ENCODE results near the gene IGLL1. TPM values are rescaled to one million over a fixed set of nuclear protein-coding genes. Genes with fewer than 3 reads are reported as not detected.

IGLL1 gene
- total RNA-seq, 1 donor from 2014 or later: not detected

DNA sequence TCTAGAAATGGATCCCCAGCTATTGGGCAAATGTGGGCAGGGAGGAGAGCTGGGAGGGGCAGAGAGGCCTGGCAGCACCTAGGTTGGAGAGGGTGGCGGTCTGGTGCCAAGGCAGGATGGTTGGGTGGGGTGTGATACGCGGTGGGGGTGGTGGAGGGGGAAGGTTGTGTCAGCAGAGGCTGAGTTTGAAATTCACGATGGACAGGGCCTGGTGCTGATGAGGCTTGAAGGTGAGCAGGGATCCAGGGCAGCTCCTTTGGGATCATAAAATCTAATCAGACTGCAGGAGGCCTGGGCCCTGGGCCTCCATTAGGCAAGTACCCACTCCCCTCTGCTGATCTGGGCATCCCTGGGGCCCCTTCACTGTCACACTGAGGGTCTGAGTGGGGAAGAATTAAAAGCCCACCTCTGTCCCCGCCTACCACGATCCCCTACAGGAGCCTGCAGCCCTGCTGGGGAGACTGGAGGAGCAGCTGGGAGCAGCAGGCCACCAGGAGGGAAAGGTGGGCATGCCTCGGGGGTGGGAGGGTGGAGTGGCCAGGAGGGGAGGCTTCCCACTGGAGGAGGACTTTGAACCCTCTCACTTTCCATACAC, 24.0 kb downstream of the IGLL1 start:
- Mint-ChIP-seq H3K27ac (no peak overlapping the region), H3K4me1 (ENCODE audit: unreplicated experiment) (peaks cover 14% of the 10 kb centered on the region), H3K36me3 (no peaks in the 10 kb centered on the region), H3K27me3 (peaks cover 8% of the 10 kb centered on the region), H3K9me3 (no peaks in the 10 kb centered on the region), H3K4me3 (no peak overlapping the region)
- TF ChIP-seq, protein P1, sequence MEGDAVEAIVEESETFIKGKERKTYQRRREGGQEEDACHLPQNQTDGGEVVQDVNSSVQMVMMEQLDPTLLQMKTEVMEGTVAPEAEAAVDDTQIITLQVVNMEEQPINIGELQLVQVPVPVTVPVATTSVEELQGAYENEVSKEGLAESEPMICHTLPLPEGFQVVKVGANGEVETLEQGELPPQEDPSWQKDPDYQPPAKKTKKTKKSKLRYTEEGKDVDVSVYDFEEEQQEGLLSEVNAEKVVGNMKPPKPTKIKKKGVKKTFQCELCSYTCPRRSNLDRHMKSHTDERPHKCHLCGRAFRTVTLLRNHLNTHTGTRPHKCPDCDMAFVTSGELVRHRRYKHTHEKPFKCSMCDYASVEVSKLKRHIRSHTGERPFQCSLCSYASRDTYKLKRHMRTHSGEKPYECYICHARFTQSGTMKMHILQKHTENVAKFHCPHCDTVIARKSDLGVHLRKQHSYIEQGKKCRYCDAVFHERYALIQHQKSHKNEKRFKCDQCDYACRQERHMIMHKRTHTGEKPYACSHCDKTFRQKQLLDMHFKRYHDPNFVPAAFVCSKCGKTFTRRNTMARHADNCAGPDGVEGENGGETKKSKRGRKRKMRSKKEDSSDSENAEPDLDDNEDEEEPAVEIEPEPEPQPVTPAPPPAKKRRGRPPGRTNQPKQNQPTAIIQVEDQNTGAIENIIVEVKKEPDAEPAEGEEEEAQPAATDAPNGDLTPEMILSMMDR (conservative IDR thresholded peaks at IDR 0.05): no peak
- no peak for DNase-seq (ENCODE audit: extremely low spot score, unreplicated experiment)

GRCh38 chr22:23555118-23555517, 25.0 kb downstream of the IGLL1 start:
- H3K4me3 Mint-ChIP-seq: no peak overlapping the region
- no peak for DNase-seq (ENCODE audit: extremely low spot score, unreplicated experiment)
- H3K27me3 Mint-ChIP-seq: peaks cover 8% of the 10 kb centered on the region
- no peaks in the 10 kb centered on the region for H3K36me3 Mint-ChIP-seq
- peaks cover 14% of the 10 kb centered on the region for H3K4me1 Mint-ChIP-seq (ENCODE audit: unreplicated experiment)
- TF ChIP-seq, protein P1 (conservative IDR thresholded peaks at IDR 0.05): no peak
- no peak overlapping the region for H3K27ac Mint-ChIP-seq
- no peaks in the 10 kb centered on the region for H3K9me3 Mint-ChIP-seq

GRCh38 chr22:23553924-23554870, 25.9 kb downstream of the IGLL1 start:
- TF ChIP-seq, protein P1 (conservative IDR thresholded peaks at IDR 0.05): no peak
- Mint-ChIP-seq H3K9me3 (no peaks in the 10 kb centered on the region), H3K27ac (no peak overlapping the region)

GRCh38 chr22:23553438-23553837, 26.7 kb downstream of the IGLL1 start:
- Mint-ChIP-seq H3K27me3 (peaks cover 8% of the 10 kb centered on the region), H3K36me3 (no peaks in the 10 kb centered on the region)

More at GRCh38 chr22:23553924-23554870, 25.9 kb downstream of the IGLL1 start:
- no peak for DNase-seq (ENCODE audit: extremely low spot score, unreplicated experiment)
- Mint-ChIP-seq H3K36me3 (no peaks in the 10 kb centered on the region), H3K4me3 (no peak overlapping the region), H3K27me3 (peaks cover 8% of the 10 kb centered on the region), H3K4me1 (ENCODE audit: unreplicated experiment) (peaks cover 10% of the 10 kb centered on the region)

DNA sequence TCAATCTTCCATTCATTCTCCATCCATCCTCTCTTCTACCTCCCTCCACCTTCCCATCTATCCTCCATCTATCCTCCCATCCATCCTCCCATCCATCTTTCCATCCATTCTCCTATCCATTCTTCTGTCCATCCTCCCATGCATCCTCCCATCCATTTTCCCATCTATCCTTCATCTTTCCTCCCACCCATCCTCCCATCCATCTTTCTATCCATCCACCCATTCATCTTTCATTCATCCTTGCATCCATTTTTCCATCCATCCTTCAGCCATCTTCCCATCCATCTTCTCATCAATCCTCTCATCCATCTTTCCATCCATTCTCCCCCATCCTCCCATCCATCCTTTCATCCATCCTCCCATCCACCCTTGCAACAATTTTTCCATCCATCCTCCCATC, 27.5 kb downstream of the IGLL1 start:
- no peak overlapping the region for H3K27ac Mint-ChIP-seq
- TF ChIP-seq, protein P1 (conservative IDR thresholded peaks at IDR 0.05): no peak
- H3K36me3 Mint-ChIP-seq: no peaks in the 10 kb centered on the region
- H3K9me3 Mint-ChIP-seq: no peaks in the 10 kb centered on the region
- no peak overlapping the region for H3K4me3 Mint-ChIP-seq
- DNase-seq (ENCODE audit: extremely low spot score, unreplicated experiment): no peak
- peaks cover 8% of the 10 kb centered on the region for H3K27me3 Mint-ChIP-seq
- H3K4me1 Mint-ChIP-seq (ENCODE audit: unreplicated experiment): peaks cover 10% of the 10 kb centered on the region

More at GRCh38 chr22:23553438-23553837, 26.7 kb downstream of the IGLL1 start:
- TF ChIP-seq, protein P1 (conservative IDR thresholded peaks at IDR 0.05): no peak
- H3K27ac Mint-ChIP-seq: no peak overlapping the region
- no peak for DNase-seq (ENCODE audit: extremely low spot score, unreplicated experiment)
- peaks cover 10% of the 10 kb centered on the region for H3K4me1 Mint-ChIP-seq (ENCODE audit: unreplicated experiment)
- H3K9me3 Mint-ChIP-seq: no peaks in the 10 kb centered on the region
- no peak overlapping the region for H3K4me3 Mint-ChIP-seq

Measured in type B pancreatic cell (in vitro differentiated cells).